ENCODE results near the gene KRT33B. TPM values are rescaled to one million over a fixed set of nuclear protein-coding genes. Genes with fewer than 3 reads are reported as not detected.
"Not testable (repeated sequence)": the region's sequence is repeated elsewhere in the genome, so short reads cannot be mapped to it uniquely, and the experiment has no call there.

Gene KRT33B
- total and polyA plus RNA-seq, 4 donors, result not detected

GRCh38 chr17:41351177-41351576 is 18.4 kb downstream of the KRT33B start:
- Histone ChIP-seq H3K9me3 (ENCODE audit: control insufficient read depth in 4 of 4, insufficient read depth in 3 of 4, low read length in 3 of 4) (peaks cover 0 to 2% (median 0%) of the 10 kb centered on the region in 4 donors), H3K27me3 (ENCODE audit: control insufficient read depth in 3 of 3, insufficient read depth in 3 of 3, low read length in 2 of 3) (no peaks in the 10 kb centered on the region), H3K4me1 (ENCODE audit: control insufficient read depth in 5 of 5, insufficient read depth in 5 of 5, low read length in 5 of 5) (no peaks in the 10 kb centered on the region), H3K27ac (ENCODE audit: low read depth in 1 of 2, low read length in 1 of 2) (no peak overlapping the region), H3K9ac (ENCODE audit: insufficient read depth in 1 of 2, low read length in 2 of 2) (no peak overlapping the region), H3K4me3 (no peak overlapping the region), H3K36me3 (ENCODE audit: control insufficient read depth in 4 of 4, insufficient read depth in 4 of 4, low read length in 4 of 4) (no peaks in the 10 kb centered on the region)
- no peak for TF ChIP-seq CTCF (IDR thresholded peaks at IDR 0.05; ENCODE audit: control extremely low read depth, extremely low read depth)
- DNase-seq, result no peak
- WGBS, 2 donors, result 90 to 92% methylated on average over 2 of the region's 2 CpGs
- ATAC-seq (ENCODE audit: insufficient read depth, low FRiP score), result no peak

GRCh38 chr17:41350381-41350878 is 19.2 kb downstream of the KRT33B start, which contains the start of gene KRT33A:
Gene KRT33A, minus strand, starts transcription at chr17:41350828. Its CDS starts 61 bp downstream, at chr17:41350767.
- not testable (repeated sequence) for ATAC-seq (ENCODE audit: insufficient read depth, low FRiP score); H3K9me3 ChIP-seq (ENCODE audit: control insufficient read depth in 4 of 4, insufficient read depth in 3 of 4, low read length in 3 of 4); H3K4me3 ChIP-seq; H3K9ac ChIP-seq (ENCODE audit: insufficient read depth in 1 of 2, low read length in 2 of 2); H3K4me1 ChIP-seq (ENCODE audit: control insufficient read depth in 5 of 5, insufficient read depth in 5 of 5, low read length in 5 of 5); H3K27ac ChIP-seq (ENCODE audit: low read depth in 1 of 2, low read length in 1 of 2); H3K36me3 ChIP-seq (ENCODE audit: control insufficient read depth in 4 of 4, insufficient read depth in 4 of 4, low read length in 4 of 4); DNase-seq; H3K27me3 ChIP-seq (ENCODE audit: control insufficient read depth in 3 of 3, insufficient read depth in 3 of 3, low read length in 2 of 3)
- 91 to 92% methylated on average over 16 of the region's 16 CpGs for WGBS, 2 donors

GRCh38 chr17:41347869-41348760 is 21.5 kb downstream of the KRT33B start:
- H3K27me3 ChIP-seq (ENCODE audit: control insufficient read depth in 3 of 3, insufficient read depth in 3 of 3, low read length in 2 of 3), result no peaks in the 10 kb centered on the region
- no peaks in the 10 kb centered on the region for H3K4me1 ChIP-seq (ENCODE audit: control insufficient read depth in 5 of 5, insufficient read depth in 5 of 5, low read length in 5 of 5)
- peaks cover 0 to 2% (median 0%) of the 10 kb centered on the region in 4 donors for H3K9me3 ChIP-seq (ENCODE audit: control insufficient read depth in 4 of 4, insufficient read depth in 3 of 4, low read length in 3 of 4)
- no peak overlapping the region for H3K4me3 ChIP-seq
- 85 to 88% methylated on average over 7 of the region's 7 CpGs for WGBS, 2 donors
- DNase-seq, result no peak
- no peak overlapping the region for H3K9ac ChIP-seq (ENCODE audit: insufficient read depth in 1 of 2, low read length in 2 of 2)
- H3K27ac ChIP-seq (ENCODE audit: low read depth in 1 of 2, low read length in 1 of 2), result no peak overlapping the region
- ATAC-seq (ENCODE audit: insufficient read depth, low FRiP score), result no peak
- TF ChIP-seq CTCF (IDR thresholded peaks at IDR 0.05; ENCODE audit: control extremely low read depth, extremely low read depth), result no peak
- H3K36me3 ChIP-seq (ENCODE audit: control insufficient read depth in 4 of 4, insufficient read depth in 4 of 4, low read length in 4 of 4), result no peaks in the 10 kb centered on the region

GRCh38 chr17:41346421-41346820 is 23.2 kb downstream of the KRT33B start:
- H3K4me3 ChIP-seq; DNase-seq; H3K9me3 ChIP-seq (ENCODE audit: control insufficient read depth in 4 of 4, insufficient read depth in 3 of 4, low read length in 3 of 4); H3K4me1 ChIP-seq (ENCODE audit: control insufficient read depth in 5 of 5, insufficient read depth in 5 of 5, low read length in 5 of 5); ATAC-seq (ENCODE audit: insufficient read depth, low FRiP score); H3K27me3 ChIP-seq (ENCODE audit: control insufficient read depth in 3 of 3, insufficient read depth in 3 of 3, low read length in 2 of 3); H3K36me3 ChIP-seq (ENCODE audit: control insufficient read depth in 4 of 4, insufficient read depth in 4 of 4, low read length in 4 of 4); H3K9ac ChIP-seq (ENCODE audit: insufficient read depth in 1 of 2, low read length in 2 of 2); H3K27ac ChIP-seq (ENCODE audit: low read depth in 1 of 2, low read length in 1 of 2): not testable (repeated sequence)
- WGBS, 2 donors, result 93 to 94% methylated on average over 16 of the region's 16 CpGs

Measured in lung (tissue), 12 donors.